Measurements from ENCODE around the gene SELENOO. TPM values are rescaled to one million over a fixed set of nuclear protein-coding genes. Genes with fewer than 3 reads are reported as not detected.

The SELENOO gene
- total RNA-seq, 1 experiment from 2014 or later, result 25.1 TPM

DNA sequence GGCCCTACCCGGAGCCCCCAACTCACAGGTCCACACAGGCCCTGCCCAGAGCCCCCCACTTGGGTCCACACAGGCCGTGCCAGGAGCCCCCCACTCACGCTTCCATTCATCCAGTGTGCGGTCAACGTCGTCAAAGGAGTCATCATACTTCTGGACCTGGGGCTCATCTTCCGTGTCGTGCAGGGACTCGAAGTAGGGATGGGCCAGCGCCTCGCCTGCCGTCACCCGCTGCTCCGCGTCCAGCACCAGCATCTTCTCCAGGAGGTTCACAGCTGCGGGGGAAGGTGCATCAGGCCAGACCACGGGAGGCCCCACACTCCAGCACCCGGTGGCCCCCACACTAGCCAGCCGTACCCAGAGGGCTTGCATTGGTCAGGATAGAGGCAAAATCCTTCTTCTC is 54.3 kb downstream of the SELENOO start:
- Histone ChIP-seq H3K9me3 (replicated peaks) (0 out of 2 replicates have a peak, but pooled peaks cover 2% of the 10 kb centered on the region), H3K27ac (no peak overlapping the region), H3K36me3 (peaks cover 5% of the 10 kb centered on the region), H3K4me3 (no peak overlapping the region), H3K4me1 (replicated peaks) (peaks cover 16% of the 10 kb centered on the region), H3K27me3 (replicated peaks) (peaks cover under 1% of the 10 kb centered on the region; the same call in 1 of the 2 replicates)
- DNase-seq (ENCODE audit: low read depth in 1 of 2, low spot score in 2 of 2), result no peak

DNA sequence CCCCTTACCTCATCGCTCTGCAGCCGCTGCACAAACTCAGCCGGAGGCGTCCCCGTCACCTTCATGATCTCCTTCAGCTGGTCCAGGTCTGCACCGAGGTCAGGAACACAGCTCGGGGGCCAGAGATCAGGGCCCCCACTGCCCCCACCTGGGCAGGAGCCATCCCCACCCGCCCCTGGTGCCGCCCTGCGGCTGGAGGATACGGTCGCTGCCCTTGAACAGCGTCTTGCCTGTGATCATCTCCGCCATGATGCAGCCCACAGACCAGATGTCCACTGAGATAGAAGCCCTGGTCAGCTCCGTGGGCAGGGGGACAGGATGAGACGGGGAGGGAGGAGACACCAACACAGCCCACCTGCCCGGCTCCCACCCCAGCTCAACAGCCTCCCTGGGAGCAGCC is 54.8 kb downstream of the SELENOO start:
- Histone ChIP-seq H3K4me1 (replicated peaks) (peaks cover 13% of the 10 kb centered on the region), H3K27ac (no peak overlapping the region), H3K36me3 (peaks cover 4% of the 10 kb centered on the region; the same call in 1 of the 2 replicates), H3K27me3 (replicated peaks) (peaks cover 6% of the 10 kb centered on the region), H3K9me3 (replicated peaks) (0 out of 2 replicates have a peak, but pooled peaks cover 2% of the 10 kb centered on the region), H3K4me3 (no peak overlapping the region)
- DNase-seq (ENCODE audit: low read depth in 1 of 2, low spot score in 2 of 2), result no peak

DNA sequence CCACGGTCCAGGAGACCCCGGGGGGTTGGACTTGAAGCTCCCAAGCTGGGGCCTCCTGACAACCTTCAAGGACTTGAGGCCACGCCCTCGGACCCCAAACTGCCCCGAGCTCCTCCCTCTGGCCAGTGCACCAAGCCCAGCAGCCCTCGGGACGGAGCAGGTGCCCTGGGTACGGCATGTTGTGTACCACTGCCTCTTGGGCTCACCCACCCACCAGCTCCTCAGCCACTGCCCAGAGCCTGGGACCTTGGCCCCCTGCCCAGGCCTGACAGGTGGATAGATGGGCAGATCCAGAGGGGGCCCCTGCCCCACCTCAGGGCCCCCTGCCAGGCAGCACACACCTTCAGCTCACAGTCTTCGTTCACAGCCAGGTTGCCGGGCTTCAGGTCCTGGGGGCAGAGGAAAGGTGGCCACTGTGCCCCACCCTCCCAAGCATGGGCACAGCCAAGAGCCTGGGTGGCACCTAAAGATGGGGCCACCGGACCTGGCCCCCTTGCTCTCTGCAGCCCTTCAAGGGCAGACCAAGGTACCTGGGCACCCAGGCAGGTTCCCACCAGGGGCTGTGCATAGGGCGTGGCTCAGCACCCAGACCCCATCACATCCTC is 55.5 kb downstream of the SELENOO start:
- Histone ChIP-seq H3K4me1 (replicated peaks) (peaks cover 12% of the 10 kb centered on the region), H3K4me3 (no peak overlapping the region), H3K9me3 (replicated peaks) (0 out of 2 replicates have a peak, but pooled peaks cover 2% of the 10 kb centered on the region), H3K27me3 (replicated peaks) (peaks cover 10% of the 10 kb centered on the region), H3K27ac (no peak overlapping the region), H3K36me3 (no peaks in the 10 kb centered on the region)
- no peak for DNase-seq (ENCODE audit: low read depth in 1 of 2, low spot score in 2 of 2)

- Histone ChIP-seq H3K4me1 (replicated peaks) (peaks cover 11% of the 10 kb centered on the region), H3K4me3 (no peak overlapping the region), H3K27ac (no peak overlapping the region), H3K9me3 (replicated peaks) (no peaks in the 10 kb centered on the region), H3K27me3 (replicated peaks) (peaks cover 11% of the 10 kb centered on the region), H3K36me3 (no peaks in the 10 kb centered on the region)
- no peak for DNase-seq (ENCODE audit: low read depth in 1 of 2, low spot score in 2 of 2)
Observed at GRCh38 chr22:50257041-50257440, 56.2 kb downstream of the SELENOO start.

- peaks cover 11% of the 10 kb centered on the region for H3K4me1 ChIP-seq (replicated peaks)
- H3K36me3 ChIP-seq, result no peaks in the 10 kb centered on the region
- no peak overlapping the region for H3K27ac ChIP-seq
- no peak overlapping the region for H3K4me3 ChIP-seq
- no peak for DNase-seq (ENCODE audit: low read depth in 1 of 2, low spot score in 2 of 2)
- peaks cover 18% of the 10 kb centered on the region for H3K27me3 ChIP-seq (replicated peaks)
- no peaks in the 10 kb centered on the region for H3K9me3 ChIP-seq (replicated peaks)
Observed at GRCh38 chr22:50257451-50258360, 56.9 kb downstream of the SELENOO start.

GRCh38 chr22:50258361-50259292 is 57.8 kb downstream of the SELENOO start:
- Histone ChIP-seq H3K27me3 (replicated peaks) (peaks cover 22% of the 10 kb centered on the region), H3K4me1 (replicated peaks) (peaks cover 11% of the 10 kb centered on the region), H3K36me3 (no peaks in the 10 kb centered on the region), H3K9me3 (replicated peaks) (no peaks in the 10 kb centered on the region), H3K4me3 (no peak overlapping the region), H3K27ac (no peak overlapping the region)
- DNase-seq (ENCODE audit: low read depth in 1 of 2, low spot score in 2 of 2), result no peak

DNA sequence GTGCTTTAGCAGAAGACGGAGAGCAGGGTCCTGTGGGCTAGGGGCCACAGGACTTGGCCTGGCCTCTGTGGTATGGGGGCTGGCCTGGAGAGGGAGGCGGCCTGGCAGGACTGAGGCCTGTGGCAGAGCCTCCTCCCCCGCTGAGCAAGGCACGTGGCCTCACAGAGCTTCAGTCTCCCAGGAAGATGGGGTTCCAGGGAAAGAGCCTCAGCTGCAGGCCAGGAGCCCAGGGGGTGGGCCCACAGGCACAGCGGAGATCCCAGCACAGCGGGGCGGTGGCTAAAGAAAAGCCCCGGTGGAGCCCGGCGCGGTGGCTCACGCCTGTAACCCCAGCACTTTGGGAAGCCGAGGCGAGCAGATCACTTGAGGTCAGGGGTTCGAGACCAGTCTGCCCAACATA is 58.5 kb downstream of the SELENOO start:
- no peak for DNase-seq (ENCODE audit: low read depth in 1 of 2, low spot score in 2 of 2)
- Histone ChIP-seq H3K9me3 (replicated peaks) (no peaks in the 10 kb centered on the region), H3K27me3 (replicated peaks) (peaks cover 22% of the 10 kb centered on the region), H3K4me1 (replicated peaks) (peaks cover 11% of the 10 kb centered on the region), H3K4me3 (no peak overlapping the region), H3K36me3 (no peaks in the 10 kb centered on the region), H3K27ac (no peak overlapping the region)

GRCh38 chr22:50260434-50260800 is 59.6 kb downstream of the SELENOO start:
- Histone ChIP-seq H3K27ac (no peak overlapping the region), H3K36me3 (no peaks in the 10 kb centered on the region), H3K9me3 (replicated peaks) (no peaks in the 10 kb centered on the region), H3K4me1 (replicated peaks) (peaks cover 11% of the 10 kb centered on the region), H3K4me3 (peak overlapping the region; percentile 35; the same call in 1 of the 2 replicates), H3K27me3 (replicated peaks) (peaks cover 22% of the 10 kb centered on the region)
- DNase-seq (ENCODE audit: low read depth in 1 of 2, low spot score in 2 of 2), result no peak

DNA sequence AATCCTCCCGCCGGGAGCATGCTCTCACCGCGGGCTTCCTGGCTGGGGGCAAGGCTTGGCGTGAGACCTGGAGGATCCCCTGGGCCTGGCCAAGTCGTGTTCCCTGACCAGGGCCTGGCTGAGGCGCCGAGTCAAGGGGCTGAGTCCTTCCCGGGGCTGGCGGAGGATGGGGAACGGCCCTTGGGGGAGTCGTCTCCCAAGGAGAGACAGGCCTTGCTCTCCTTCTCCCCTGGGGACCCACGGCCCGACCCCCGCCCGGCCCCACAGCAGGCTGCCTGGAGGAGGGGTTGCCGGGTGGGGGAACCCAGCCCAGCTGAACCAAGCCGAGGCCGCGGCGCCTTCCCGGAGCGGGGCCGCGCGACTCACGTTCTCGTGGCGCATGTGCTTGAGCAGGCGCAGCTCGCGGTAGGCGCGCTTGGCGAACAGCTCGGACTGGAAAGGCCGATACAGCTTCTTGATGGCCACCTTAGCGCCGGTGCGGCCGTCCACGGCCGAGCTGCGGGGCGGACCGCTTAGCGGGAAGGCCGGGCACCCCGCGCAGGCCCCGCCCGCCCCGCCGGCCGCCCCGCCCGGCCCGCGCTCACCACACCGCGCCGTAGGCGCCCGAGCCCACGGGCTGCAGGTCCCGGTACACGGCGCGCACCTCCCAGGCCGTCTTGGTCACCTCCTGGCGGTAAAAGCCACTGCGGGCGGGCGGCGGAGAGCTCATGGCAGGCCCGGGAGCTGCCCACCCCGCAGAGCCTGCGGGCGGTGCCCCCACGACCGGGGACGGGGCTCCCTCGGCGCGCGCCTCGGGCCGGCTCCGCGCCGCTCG is 60.2 kb downstream of the SELENOO start:
- Histone ChIP-seq H3K4me1 (replicated peaks) (peaks cover 11% of the 10 kb centered on the region), H3K36me3 (no peaks in the 10 kb centered on the region), H3K9me3 (replicated peaks) (no peaks in the 10 kb centered on the region), H3K27ac (no peak overlapping the region), H3K27me3 (replicated peaks) (peaks cover 22% of the 10 kb centered on the region), H3K4me3 (peak overlapping the region; percentile 35)
- peak in 1 of 2 experiments; percentile 22 for DNase-seq (ENCODE audit: low read depth in 1 of 2, low spot score in 2 of 2)

- peaks cover 22% of the 10 kb centered on the region for H3K27me3 ChIP-seq (replicated peaks)
- DNase-seq (ENCODE audit: low read depth in 1 of 2, low spot score in 2 of 2), result no peak
- peaks cover 4% of the 10 kb centered on the region for H3K9me3 ChIP-seq (replicated peaks)
- no peaks in the 10 kb centered on the region for H3K36me3 ChIP-seq
- peak within 1 kb of the TSS; percentile 35 for H3K4me3 ChIP-seq
- no peak within 1 kb of the TSS for H3K27ac ChIP-seq
- H3K4me1 ChIP-seq (replicated peaks), result peaks cover 11% of the 10 kb centered on the region
Observed at GRCh38 chr22:50261615-50262459, 61.0 kb downstream of the SELENOO start, which contains the start of gene MAPK12. Gene MAPK12 (minus strand): TSS chr22:50261683. CDS start chr22:50261509, 174 bp downstream.

DNA sequence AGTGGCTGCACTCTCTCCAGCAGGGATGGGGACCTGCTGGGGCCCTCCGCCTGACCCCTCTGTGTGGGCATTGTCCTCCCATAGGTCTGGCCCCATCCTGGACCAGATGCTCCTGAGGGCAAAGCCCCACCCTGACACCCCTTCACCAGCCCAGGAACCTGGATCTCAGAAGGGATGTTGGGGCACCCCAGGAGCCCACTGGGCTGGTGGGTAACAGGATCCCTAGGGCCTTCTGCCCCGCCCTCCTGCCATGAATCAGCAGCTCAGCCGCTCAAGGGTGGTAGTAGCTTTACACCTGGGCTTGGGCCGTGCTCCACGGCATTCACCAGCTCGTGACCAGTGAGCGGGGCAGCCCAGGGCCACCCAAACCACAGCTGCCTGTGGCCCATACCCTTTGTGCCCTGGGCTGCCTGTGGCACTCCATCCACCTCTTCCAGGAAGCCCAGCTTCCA is 61.7 kb downstream of the SELENOO start:
- Histone ChIP-seq H3K4me1 (replicated peaks) (peaks cover 11% of the 10 kb centered on the region), H3K4me3 (no peak overlapping the region), H3K27ac (no peak overlapping the region), H3K36me3 (no peaks in the 10 kb centered on the region), H3K27me3 (replicated peaks) (peaks cover 22% of the 10 kb centered on the region), H3K9me3 (replicated peaks) (peaks cover 9% of the 10 kb centered on the region)
- DNase-seq (ENCODE audit: low read depth in 1 of 2, low spot score in 2 of 2), result no peak
